Measurements from ENCODE around the gene NSG1. TPM values are rescaled to one million over a fixed set of nuclear protein-coding genes. Genes with fewer than 3 reads are reported as not detected.

The NSG1 gene
- total and polyA plus RNA-seq, 2 of the 13 experiments (the other 11 are each of a cell fraction or from before 2014, with no cell fraction given): not detected

DNA sequence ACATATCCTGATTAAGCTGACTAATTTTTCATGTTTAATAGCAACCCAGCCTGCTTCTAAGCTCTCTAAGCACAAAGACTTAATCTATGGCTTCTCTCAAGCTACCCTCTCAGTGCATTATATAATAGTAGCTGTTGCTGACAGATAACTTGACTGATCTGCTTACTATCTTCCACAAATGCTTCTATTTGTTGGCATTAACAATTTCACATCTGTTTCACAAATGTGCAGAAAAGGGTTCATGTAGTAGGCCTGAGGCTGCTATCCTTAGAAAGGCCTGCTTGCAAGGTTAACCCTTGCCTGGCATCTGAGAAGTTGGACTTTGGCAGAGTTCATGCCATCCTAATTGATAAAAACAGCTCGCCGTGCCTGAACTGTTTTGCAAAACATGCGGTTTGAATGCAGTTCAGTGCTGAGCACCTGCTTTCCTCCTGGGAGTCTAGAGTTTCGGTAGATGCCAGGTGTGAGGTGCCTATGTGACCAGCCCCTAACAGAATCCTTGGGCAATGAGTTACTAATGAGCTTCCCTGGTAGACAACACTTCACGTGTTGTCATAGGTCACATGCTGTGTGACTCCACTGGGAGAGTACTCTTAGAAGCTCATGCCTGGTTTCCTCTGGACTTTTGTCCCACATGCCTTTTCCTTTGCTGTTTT lies 68.4 kb downstream of the NSG1 start (continued):
- TF ChIP-seq, protein P1, sequence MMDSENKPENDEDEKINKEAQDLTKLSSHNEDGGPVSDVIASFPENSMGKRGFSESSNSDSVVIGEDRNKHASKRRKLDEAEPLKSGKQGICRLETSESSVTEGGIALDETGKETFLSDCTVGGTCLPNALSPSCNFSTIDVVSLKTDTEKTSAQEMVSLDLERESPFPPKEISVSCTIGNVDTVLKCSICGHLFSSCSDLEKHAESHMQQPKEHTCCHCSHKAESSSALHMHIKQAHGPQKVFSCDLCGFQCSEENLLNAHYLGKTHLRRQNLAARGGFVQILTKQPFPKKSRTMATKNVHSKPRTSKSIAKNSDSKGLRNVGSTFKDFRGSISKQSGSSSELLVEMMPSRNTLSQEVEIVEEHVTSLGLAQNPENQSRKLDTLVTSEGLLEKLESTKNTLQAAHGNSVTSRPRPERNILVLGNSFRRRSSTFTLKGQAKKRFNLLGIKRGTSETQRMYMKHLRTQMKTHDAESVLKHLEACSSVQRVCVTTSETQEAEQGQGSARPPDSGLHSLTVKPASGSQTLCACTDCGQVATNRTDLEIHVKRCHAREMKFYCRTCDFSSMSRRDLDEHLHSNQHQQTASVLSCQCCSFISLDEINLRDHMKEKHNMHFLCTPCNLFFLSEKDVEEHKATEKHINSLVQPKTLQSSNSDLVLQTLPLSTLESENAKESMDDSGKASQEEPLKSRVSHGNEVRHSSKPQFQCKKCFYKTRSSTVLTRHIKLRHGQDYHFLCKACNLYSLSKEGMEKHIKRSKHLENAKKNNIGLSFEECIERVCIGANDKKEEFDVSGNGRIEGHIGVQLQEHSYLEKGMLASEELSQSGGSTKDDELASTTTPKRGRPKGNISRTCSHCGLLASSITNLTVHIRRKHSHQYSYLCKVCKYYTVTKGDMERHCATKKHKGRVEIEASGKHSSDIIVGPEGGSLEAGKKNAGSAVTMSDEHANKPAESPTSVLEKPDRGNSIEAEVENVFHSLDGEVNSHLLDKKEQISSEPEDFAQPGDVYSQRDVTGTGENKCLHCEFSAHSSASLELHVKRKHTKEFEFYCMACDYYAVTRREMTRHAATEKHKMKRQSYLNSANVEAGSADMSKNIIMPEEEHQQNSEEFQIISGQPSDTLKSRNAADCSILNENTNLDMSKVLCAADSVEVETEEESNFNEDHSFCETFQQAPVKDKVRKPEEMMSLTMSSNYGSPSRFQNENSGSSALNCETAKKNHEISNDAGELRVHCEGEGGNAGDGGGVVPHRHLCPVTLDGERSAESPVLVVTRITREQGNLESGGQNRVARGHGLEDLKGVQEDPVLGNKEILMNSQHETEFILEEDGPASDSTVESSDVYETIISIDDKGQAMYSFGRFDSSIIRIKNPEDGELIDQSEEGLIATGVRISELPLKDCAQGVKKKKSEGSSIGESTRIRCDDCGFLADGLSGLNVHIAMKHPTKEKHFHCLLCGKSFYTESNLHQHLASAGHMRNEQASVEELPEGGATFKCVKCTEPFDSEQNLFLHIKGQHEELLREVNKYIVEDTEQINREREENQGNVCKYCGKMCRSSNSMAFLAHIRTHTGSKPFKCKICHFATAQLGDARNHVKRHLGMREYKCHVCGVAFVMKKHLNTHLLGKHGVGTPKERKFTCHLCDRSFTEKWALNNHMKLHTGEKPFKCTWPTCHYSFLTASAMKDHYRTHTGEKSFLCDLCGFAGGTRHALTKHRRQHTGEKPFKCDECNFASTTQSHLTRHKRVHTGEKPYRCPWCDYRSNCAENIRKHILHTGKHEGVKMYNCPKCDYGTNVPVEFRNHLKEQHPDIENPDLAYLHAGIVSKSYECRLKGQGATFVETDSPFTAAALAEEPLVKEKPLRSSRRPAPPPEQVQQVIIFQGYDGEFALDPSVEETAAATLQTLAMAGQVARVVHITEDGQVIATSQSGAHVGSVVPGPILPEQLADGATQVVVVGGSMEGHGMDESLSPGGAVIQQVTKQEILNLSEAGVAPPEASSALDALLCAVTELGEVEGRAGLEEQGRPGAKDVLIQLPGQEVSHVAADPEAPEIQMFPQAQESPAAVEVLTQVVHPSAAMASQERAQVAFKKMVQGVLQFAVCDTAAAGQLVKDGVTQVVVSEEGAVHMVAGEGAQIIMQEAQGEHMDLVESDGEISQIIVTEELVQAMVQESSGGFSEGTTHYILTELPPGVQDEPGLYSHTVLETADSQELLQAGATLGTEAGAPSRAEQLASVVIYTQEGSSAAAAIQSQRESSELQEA (CRISPR knock-in tag; IDR thresholded peaks at IDR 0.05; ENCODE audit: not compliant biosample characterization): no peak
- TF ChIP-seq MAZ (IDR thresholded peaks at IDR 0.05; ENCODE audit: borderline replicate concordance, low read depth, low read length) (no peak), MAZ (CRISPR knock-in tag; IDR thresholded peaks at IDR 0.05; ENCODE audit: low read depth) (no peak), ZNF749 (CRISPR knock-in tag; IDR thresholded peaks at IDR 0.05; ENCODE audit: borderline replicate concordance) (no peak), HMGA1 (CRISPR knock-in tag; conservative IDR thresholded peaks at IDR 0.05) (no peak), ZNF451 (CRISPR knock-in tag; IDR thresholded peaks at IDR 0.05) (no peak)
- TF ChIP-seq, protein P2, sequence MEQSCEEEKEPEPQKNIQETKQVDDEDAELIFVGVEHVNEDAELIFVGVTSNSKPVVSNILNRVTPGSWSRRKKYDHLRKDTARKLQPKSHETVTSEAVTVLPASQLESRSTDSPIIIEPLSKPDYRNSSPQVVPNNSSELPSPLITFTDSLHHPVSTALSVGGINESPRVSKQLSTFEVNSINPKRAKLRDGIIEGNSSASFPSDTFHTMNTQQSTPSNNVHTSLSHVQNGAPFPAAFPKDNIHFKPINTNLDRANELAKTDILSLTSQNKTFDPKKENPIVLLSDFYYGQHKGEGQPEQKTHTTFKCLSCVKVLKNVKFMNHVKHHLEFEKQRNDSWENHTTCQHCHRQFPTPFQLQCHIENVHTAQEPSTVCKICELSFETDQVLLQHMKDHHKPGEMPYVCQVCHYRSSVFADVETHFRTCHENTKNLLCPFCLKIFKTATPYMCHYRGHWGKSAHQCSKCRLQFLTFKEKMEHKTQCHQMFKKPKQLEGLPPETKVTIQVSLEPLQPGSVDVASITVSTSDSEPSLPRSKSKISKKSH (CRISPR knock-in tag; IDR thresholded peaks at IDR 0.05; ENCODE audit: borderline replicate concordance): no peak

Measured in HepG2 (cell line).